ENCODE measurements around the gene HOXA2. TPM values are rescaled to one million over a fixed set of nuclear protein-coding genes. Genes with fewer than 3 reads are reported as not detected.
A peak's percentile ranks its signal among the peaks of the same experiment; 100 is the strongest.

The HOXA2 gene
- total and polyA plus RNA-seq, 4 donors, result 4.4 to 17.9 (median 12.9) TPM

DNA sequence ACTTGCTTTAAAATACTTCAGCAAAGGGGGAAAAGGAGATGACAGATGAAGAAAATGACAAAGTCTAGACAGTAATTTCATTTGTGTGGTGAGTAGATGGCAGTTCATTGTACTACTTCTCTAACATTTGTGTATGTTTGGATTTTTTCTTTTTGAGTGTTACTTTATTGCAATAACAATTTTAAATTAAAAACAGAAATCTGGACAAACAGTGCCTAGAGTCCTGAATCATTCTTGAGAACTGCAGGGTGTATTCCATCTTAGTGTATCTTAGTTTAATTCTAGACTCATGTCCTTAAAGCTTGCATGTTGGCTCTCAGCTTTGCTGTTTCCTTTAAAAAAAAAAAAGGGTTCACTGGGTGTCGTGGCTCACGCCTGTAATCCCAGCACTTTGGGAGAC lies 37.8 kb downstream of the HOXA2 start:
- no CpG with 5 or more reads among the region's 2 CpGs for WGBS (ENCODE audit: insufficient coverage)
- no peaks in the 10 kb centered on the region for H3K9me3 ChIP-seq (ENCODE audit: control insufficient read depth, insufficient read depth, low read length)
- H3K27ac ChIP-seq (ENCODE audit: low read depth, low read length), result no peak overlapping the region
- H3K36me3 ChIP-seq (ENCODE audit: control insufficient read depth, insufficient read depth, low read length), result no peaks in the 10 kb centered on the region
- no peak for DNase-seq (ENCODE audit: low read depth in 4 of 6, low spot score in 6 of 6)
- H3K4me3 ChIP-seq (ENCODE audit: low read depth, low read length), result no peak overlapping the region
- no peaks in the 10 kb centered on the region for H3K27me3 ChIP-seq (ENCODE audit: control insufficient read depth, insufficient read depth, low read length)
- H3K4me1 ChIP-seq (ENCODE audit: control insufficient read depth, insufficient read depth, low read length), result no peaks in the 10 kb centered on the region

DNA sequence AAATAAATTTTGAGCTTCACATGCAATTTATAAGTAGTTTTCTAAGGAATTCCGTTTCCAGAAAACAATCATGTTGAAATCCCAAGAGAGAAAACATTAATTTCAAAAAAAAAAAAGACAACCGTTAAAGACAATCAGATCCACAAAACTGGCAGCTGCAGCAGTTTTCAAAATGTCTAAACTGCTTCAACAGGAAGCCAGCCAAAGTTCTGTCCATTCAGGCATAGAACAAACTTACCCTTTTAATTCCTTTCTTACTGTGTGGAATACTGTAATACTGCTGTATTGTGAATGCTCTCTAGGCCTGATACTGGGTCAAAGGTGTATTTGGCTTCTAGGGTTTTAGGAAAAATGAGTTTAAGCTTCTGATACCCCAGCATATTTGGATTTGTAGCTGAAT lies 38.3 kb downstream of the HOXA2 start:
- Histone ChIP-seq H3K4me3 (ENCODE audit: low read depth, low read length) (no peak overlapping the region), H3K27ac (ENCODE audit: low read depth, low read length) (no peak overlapping the region), H3K27me3 (ENCODE audit: control insufficient read depth, insufficient read depth, low read length) (no peaks in the 10 kb centered on the region), H3K36me3 (ENCODE audit: control insufficient read depth, insufficient read depth, low read length) (no peaks in the 10 kb centered on the region), H3K9me3 (ENCODE audit: control insufficient read depth, insufficient read depth, low read length) (no peaks in the 10 kb centered on the region), H3K4me1 (ENCODE audit: control insufficient read depth, insufficient read depth, low read length) (no peaks in the 10 kb centered on the region)
- WGBS (ENCODE audit: insufficient coverage), result no CpG with 5 or more reads among the region's 2 CpGs
- peak in 2 of 6 donors; percentile 73 to 76 for DNase-seq (ENCODE audit: low read depth in 4 of 6, low spot score in 6 of 6)

DNA sequence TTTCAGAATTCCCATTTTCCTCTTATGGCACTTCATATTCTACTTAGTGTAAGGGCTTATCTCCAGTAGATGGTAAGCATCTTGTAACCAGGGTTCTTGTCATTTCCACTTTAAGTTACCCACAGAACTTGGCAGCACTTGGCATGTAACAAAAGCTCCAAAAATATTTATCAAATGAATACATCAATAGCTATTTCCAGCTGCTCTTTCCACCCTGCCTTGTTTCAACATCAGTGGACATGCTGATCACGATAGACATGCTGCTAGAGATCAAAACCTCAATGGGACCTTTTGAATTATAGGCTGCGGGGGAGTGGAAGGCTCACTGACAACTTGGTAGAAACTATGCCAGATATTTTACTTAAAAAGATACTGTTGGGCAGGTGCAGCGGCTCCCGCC lies 39.5 kb downstream of the HOXA2 start:
- WGBS (ENCODE audit: insufficient coverage), result 95% methylated on average over 4 of the region's 4 CpGs
- no peaks in the 10 kb centered on the region for H3K27me3 ChIP-seq (ENCODE audit: control insufficient read depth, insufficient read depth, low read length)
- H3K36me3 ChIP-seq (ENCODE audit: control insufficient read depth, insufficient read depth, low read length), result no peaks in the 10 kb centered on the region
- DNase-seq (ENCODE audit: low read depth in 4 of 6, low spot score in 6 of 6), result no peak
- no peak overlapping the region for H3K4me3 ChIP-seq (ENCODE audit: low read depth, low read length)
- H3K9me3 ChIP-seq (ENCODE audit: control insufficient read depth, insufficient read depth, low read length), result no peaks in the 10 kb centered on the region
- H3K4me1 ChIP-seq (ENCODE audit: control insufficient read depth, insufficient read depth, low read length), result no peaks in the 10 kb centered on the region
- no peak overlapping the region for H3K27ac ChIP-seq (ENCODE audit: low read depth, low read length)

DNA sequence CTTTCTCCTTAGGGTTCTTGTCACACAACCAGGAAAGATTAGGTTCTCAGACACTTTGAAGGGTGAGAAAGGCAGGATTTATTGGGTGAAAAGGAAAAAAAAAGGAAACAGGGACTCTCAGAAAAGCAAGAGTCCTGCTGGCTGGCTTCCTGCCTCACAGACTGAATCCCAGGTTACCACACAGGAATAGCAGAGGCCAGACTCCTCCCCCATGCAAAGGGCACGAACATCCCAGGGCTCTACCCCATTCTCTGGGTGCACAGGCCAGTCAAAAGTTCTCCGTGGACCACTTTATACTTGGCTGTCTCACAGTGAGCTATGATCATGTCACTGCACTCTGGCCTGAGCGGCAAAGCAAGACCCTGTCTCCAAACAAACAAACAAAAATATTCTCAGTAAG lies 49.3 kb downstream of the HOXA2 start:
- Histone ChIP-seq H3K4me3 (ENCODE audit: low read depth, low read length) (no peak overlapping the region), H3K4me1 (ENCODE audit: control insufficient read depth, insufficient read depth, low read length) (peaks cover 4% of the 10 kb centered on the region), H3K9me3 (ENCODE audit: control insufficient read depth, insufficient read depth, low read length) (no peaks in the 10 kb centered on the region), H3K36me3 (ENCODE audit: control insufficient read depth, insufficient read depth, low read length) (no peaks in the 10 kb centered on the region), H3K27me3 (ENCODE audit: control insufficient read depth, insufficient read depth, low read length) (no peaks in the 10 kb centered on the region), H3K27ac (ENCODE audit: low read depth, low read length) (no peak overlapping the region)
- no peak for DNase-seq (ENCODE audit: low read depth in 4 of 6, low spot score in 6 of 6)
- WGBS (ENCODE audit: insufficient coverage), result 26% methylated on average over 3 of the region's 3 CpGs

DNA sequence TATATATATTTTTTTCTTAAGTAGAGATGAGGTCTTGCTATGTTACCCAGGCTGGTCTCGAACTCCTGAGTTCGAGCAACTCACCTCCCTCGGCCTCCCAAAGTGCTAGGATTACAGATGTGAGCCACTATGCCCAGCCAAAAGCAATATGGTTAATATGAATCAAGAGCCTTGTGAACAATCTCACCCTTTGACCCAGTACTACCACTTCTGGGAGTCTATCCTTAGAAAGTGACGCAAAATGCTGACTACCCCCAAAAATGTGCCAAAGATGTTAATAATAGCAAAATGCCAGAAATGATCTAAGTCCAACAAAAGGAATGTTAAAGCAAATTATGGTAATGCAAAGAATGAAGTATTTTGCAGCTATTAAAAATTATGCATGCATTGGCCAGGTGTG lies 51.0 kb downstream of the HOXA2 start:
- peaks cover 4% of the 10 kb centered on the region for H3K4me1 ChIP-seq (ENCODE audit: control insufficient read depth, insufficient read depth, low read length)
- no peaks in the 10 kb centered on the region for H3K9me3 ChIP-seq (ENCODE audit: control insufficient read depth, insufficient read depth, low read length)
- no peaks in the 10 kb centered on the region for H3K36me3 ChIP-seq (ENCODE audit: control insufficient read depth, insufficient read depth, low read length)
- no peaks in the 10 kb centered on the region for H3K27me3 ChIP-seq (ENCODE audit: control insufficient read depth, insufficient read depth, low read length)
- WGBS (ENCODE audit: insufficient coverage), result no CpG with 5 or more reads among the region's 4 CpGs
- H3K27ac ChIP-seq (ENCODE audit: low read depth, low read length), result no peak overlapping the region
- H3K4me3 ChIP-seq (ENCODE audit: low read depth, low read length), result no peak overlapping the region
- DNase-seq (ENCODE audit: low read depth in 4 of 6, low spot score in 6 of 6), result no peak

Small RNA genes within 50 kb of the gene (small RNA-seq; reads per million reads assigned to genes)
- gene AC004080.5 (ENCODE audit: low replicate concordance) (not detected), gene RF01977 (ENCODE audit: low replicate concordance) (not detected)

Other genes starting within 250 kb of the HOXA2 start
- gene SKAP2, start 238.1 kb downstream of the HOXA2 start, total RNA-seq, result 10 to 100 TPM; 17.6 to 29.0 TPM
- 10 to 100 TPM; 47.4 to 70.4 TPM for gene SKAP2, start 238.1 kb downstream of the HOXA2 start, polyA plus RNA-seq (ENCODE audit: insufficient read length in 2 of 2)
- 1 to 10 TPM; 1.2 to 1.4 TPM for gene HOXA1, start 6.7 kb downstream of the HOXA2 start, total RNA-seq
- 1 to 10 TPM; 3.1 to 3.9 TPM for gene HOXA1, start 6.7 kb downstream of the HOXA2 start, polyA plus RNA-seq (ENCODE audit: insufficient read length in 2 of 2)
- 1 to 10 TPM; 1.4 to 2.5 TPM for gene HOXA4, start 28.1 kb upstream of the HOXA2 start, total RNA-seq
- 10 to 100 TPM; 48.9 to 56.1 TPM for gene HOXA4, start 28.1 kb upstream of the HOXA2 start, polyA plus RNA-seq (ENCODE audit: insufficient read length in 2 of 2)
- 10 to 100 TPM; 20.6 to 32.1 TPM for gene HOXA5, start 41.0 kb upstream of the HOXA2 start, total RNA-seq
- 100 to 1,000 TPM; 159 to 171 TPM for gene HOXA5, start 41.0 kb upstream of the HOXA2 start, polyA plus RNA-seq (ENCODE audit: insufficient read length in 2 of 2)
- gene HOXA6, start 45.1 kb upstream of the HOXA2 start, total RNA-seq, result 10 to 100 TPM; 12.5 to 20.5 TPM
- gene HOXA6, start 45.1 kb upstream of the HOXA2 start, polyA plus RNA-seq (ENCODE audit: insufficient read length in 2 of 2), result 10 to 100 TPM; 47.4 to 58.3 TPM
- gene HOXA3, start 49.9 kb upstream of the HOXA2 start, total RNA-seq, result 1 to 10 TPM; 6.2 to 8.8 TPM
- 10 to 100 TPM; 29.2 to 36.9 TPM for gene HOXA3, start 49.9 kb upstream of the HOXA2 start, polyA plus RNA-seq (ENCODE audit: insufficient read length in 2 of 2)
- gene HOXA7, start 54.0 kb upstream of the HOXA2 start, total RNA-seq, result 10 to 100 TPM in 1 of 2 donors, 1 to 10 TPM in 1; 9.6 to 12.6 TPM
- gene HOXA7, start 54.0 kb upstream of the HOXA2 start, polyA plus RNA-seq (ENCODE audit: insufficient read length in 2 of 2), result 100 to 1,000 TPM in 1 of 2 donors, 10 to 100 TPM in 1; 91.6 to 111 TPM
- gene HOXA9, start 62.9 kb upstream of the HOXA2 start, total RNA-seq, result 10 to 100 TPM in 1 of 2 donors, 1 to 10 TPM in 1; 1.5 to 20.4 TPM
- 1 to 10 TPM; 3.7 to 8.6 TPM for gene HOXA9, start 62.9 kb upstream of the HOXA2 start, polyA plus RNA-seq (ENCODE audit: insufficient read length in 2 of 2)
- gene HOXA10, start 71.6 kb upstream of the HOXA2 start, total RNA-seq, result 10 to 100 TPM in 1 of 2 donors, under 1 TPM in 1; 0.22 to 14.0 TPM
- 1 to 10 TPM in 1 of 2 donors, under 1 TPM in 1; 0.27 to 1.3 TPM for gene HOXA10, start 71.6 kb upstream of the HOXA2 start, polyA plus RNA-seq (ENCODE audit: insufficient read length in 2 of 2)
- 1 to 10 TPM in 1 of 2 donors, not detected in 1; 2.2 TPM for gene HOXA11, start 82.5 kb upstream of the HOXA2 start, total RNA-seq
- gene HOXA11, start 82.5 kb upstream of the HOXA2 start, polyA plus RNA-seq (ENCODE audit: insufficient read length in 2 of 2), result under 1 TPM in 1 of 2 donors, not detected in 1; 0.27 TPM
- under 1 TPM in 1 of 2 donors, not detected in 1; 0.10 TPM for gene HOXA13, start 97.4 kb upstream of the HOXA2 start, total RNA-seq
- not detected for gene HOXA13, start 97.4 kb upstream of the HOXA2 start, polyA plus RNA-seq (ENCODE audit: insufficient read length in 2 of 2)
- under 1 TPM in 1 of 2 donors, not detected in 1; 0.11 TPM for gene EVX1, start 140.1 kb upstream of the HOXA2 start, total RNA-seq
- 1 to 10 TPM in 1 of 2 donors, under 1 TPM in 1; 0.59 to 1.3 TPM for gene EVX1, start 140.1 kb upstream of the HOXA2 start, polyA plus RNA-seq (ENCODE audit: insufficient read length in 2 of 2)